ENCODE results near the gene NOTUM. TPM values are rescaled to one million over a fixed set of nuclear protein-coding genes. Genes with fewer than 3 reads are reported as not detected.

NOTUM gene
- total RNA-seq, 1 experiment from 2014 or later = 2.0 TPM

- Histone ChIP-seq H3K36me3 (replicated peaks; ENCODE audit: control insufficient read depth, insufficient read depth, low read length) (peaks cover 7% of the 10 kb centered on the region), H3K27me3 (ENCODE audit: control insufficient read depth, insufficient read depth, low read length) (peaks cover 2% of the 10 kb centered on the region; the same call in 1 of the 2 replicates), H3K4me3 (ENCODE audit: insufficient read depth, low read depth, low read length) (no peak overlapping the region)
- no peak for DNase-seq
Observed at GRCh38 chr17:81913394-81914102, 47.4 kb downstream of the NOTUM start.

DNA sequence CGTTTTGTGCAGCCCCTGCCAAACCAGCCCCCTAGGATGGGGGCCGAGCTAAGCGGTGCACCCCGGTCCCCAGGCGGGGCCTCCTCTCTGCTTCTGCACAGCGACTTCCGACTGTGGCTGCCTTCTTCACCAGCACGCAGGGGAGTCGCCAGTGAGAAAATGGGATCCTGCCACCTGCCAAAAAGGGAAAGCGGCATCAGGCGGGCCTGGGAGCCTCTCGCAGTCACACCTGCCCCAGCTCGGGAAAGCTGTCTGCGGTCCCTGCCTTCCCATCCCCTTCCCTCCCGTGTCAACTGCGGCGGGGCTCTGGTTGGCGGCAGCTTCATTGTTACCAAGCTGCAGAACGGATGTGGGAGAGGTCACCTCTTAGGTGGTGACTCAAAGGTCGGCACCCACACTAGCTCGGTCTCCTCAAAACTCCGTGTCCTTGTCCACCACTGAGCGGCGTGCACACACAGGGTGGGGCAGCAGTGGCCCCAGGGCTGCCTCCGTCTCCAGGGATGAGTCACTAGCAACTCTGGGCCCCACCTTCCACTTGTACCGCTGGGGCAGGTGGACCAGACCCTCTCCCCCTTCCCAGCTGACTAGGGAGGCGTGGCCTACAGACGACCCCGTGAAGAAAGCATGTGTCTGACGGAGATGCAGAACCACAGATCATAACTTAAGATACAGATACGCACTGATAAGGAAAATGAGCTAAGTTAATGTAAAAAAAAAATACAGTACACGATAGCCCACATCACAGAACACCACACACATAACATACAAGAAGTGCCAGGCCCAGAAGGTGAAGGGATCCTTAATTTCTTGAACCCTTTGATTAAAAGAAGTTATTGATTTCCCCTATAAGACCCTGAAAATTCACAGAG is 48.3 kb downstream of the NOTUM start:
- no peak for DNase-seq
- no peak overlapping the region for H3K4me3 ChIP-seq (ENCODE audit: insufficient read depth, low read depth, low read length)
- H3K36me3 ChIP-seq (replicated peaks; ENCODE audit: control insufficient read depth, insufficient read depth, low read length) = peaks cover 10% of the 10 kb centered on the region
- H3K27me3 ChIP-seq (ENCODE audit: control insufficient read depth, insufficient read depth, low read length) = peaks cover 2% of the 10 kb centered on the region; the same call in 1 of the 2 replicates

- no peak for DNase-seq
- peak overlapping the region; percentile 9; the same call in 1 of the 2 replicates for H3K4me3 ChIP-seq (ENCODE audit: insufficient read depth, low read depth, low read length)
- peaks cover 2% of the 10 kb centered on the region; the same call in 1 of the 2 replicates for H3K27me3 ChIP-seq (ENCODE audit: control insufficient read depth, insufficient read depth, low read length)
- H3K36me3 ChIP-seq (replicated peaks; ENCODE audit: control insufficient read depth, insufficient read depth, low read length) = peaks cover 10% of the 10 kb centered on the region
Observed at GRCh38 chr17:81911969-81912368, 49.0 kb downstream of the NOTUM start.

- Histone ChIP-seq H3K36me3 (replicated peaks; ENCODE audit: control insufficient read depth, insufficient read depth, low read length) (peaks cover 10% of the 10 kb centered on the region), H3K4me3 (ENCODE audit: insufficient read depth, low read depth, low read length) (peak within 1 kb of the TSS; percentile 78), H3K27me3 (ENCODE audit: control insufficient read depth, insufficient read depth, low read length) (peaks cover 2% of the 10 kb centered on the region; the same call in 1 of the 2 replicates)
- DNase-seq = peak; percentile 100
Observed at GRCh38 chr17:81911277-81911961, 49.6 kb downstream of the NOTUM start, which contains the start of gene PCYT2. TSS of gene PCYT2 (minus strand) at chr17:81911399. CDS start at chr17:81911355, 44 bp downstream.

DNA sequence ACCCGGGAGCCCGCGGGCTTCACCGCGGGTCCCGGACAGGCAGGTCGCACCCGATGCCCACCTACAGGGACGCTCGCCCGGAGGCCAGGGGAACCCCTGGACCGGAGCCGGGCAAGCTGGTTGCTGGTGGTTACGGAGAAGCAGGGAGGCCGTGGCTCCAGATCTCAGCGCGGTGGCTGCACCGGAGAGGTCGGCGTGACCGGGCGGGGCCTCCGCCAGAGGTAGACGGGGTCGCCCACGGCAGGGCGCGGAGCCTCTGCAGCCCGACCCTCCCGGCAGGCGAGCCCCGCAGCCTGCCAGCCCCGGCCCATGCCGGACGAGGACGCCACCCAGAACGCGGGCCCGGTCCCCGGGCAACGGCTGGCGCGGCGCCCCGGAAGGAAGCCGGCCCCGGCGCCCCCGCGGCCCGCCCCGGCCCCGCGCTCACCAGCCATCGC is 50.1 kb downstream of the NOTUM start:
- Histone ChIP-seq H3K36me3 (replicated peaks; ENCODE audit: control insufficient read depth, insufficient read depth, low read length) (peaks cover 10% of the 10 kb centered on the region), H3K27me3 (ENCODE audit: control insufficient read depth, insufficient read depth, low read length) (peaks cover 2% of the 10 kb centered on the region; the same call in 1 of the 2 replicates), H3K4me3 (ENCODE audit: insufficient read depth, low read depth, low read length) (peak overlapping the region; percentile 78)
- no peak for DNase-seq

- Histone ChIP-seq H3K36me3 (replicated peaks; ENCODE audit: control insufficient read depth, insufficient read depth, low read length) (peaks cover 7% of the 10 kb centered on the region), H3K4me3 (ENCODE audit: insufficient read depth, low read depth, low read length) (peak overlapping the region; percentile 78), H3K27me3 (ENCODE audit: control insufficient read depth, insufficient read depth, low read length) (peaks cover 2% of the 10 kb centered on the region; the same call in 1 of the 2 replicates)
- DNase-seq = no peak
Observed at GRCh38 chr17:81909966-81910839, 50.8 kb downstream of the NOTUM start.

- no peak overlapping the region for H3K4me3 ChIP-seq (ENCODE audit: insufficient read depth, low read depth, low read length)
- H3K36me3 ChIP-seq (replicated peaks; ENCODE audit: control insufficient read depth, insufficient read depth, low read length) = peaks cover 5% of the 10 kb centered on the region
- no peak for DNase-seq
- H3K27me3 ChIP-seq (ENCODE audit: control insufficient read depth, insufficient read depth, low read length) = peaks cover 2% of the 10 kb centered on the region; the same call in 1 of the 2 replicates
Observed at GRCh38 chr17:81909231-81909630, 51.8 kb downstream of the NOTUM start.

GRCh38 chr17:81908793-81909192 is 52.2 kb downstream of the NOTUM start:
- DNase-seq = no peak
- Histone ChIP-seq H3K36me3 (replicated peaks; ENCODE audit: control insufficient read depth, insufficient read depth, low read length) (peaks cover 3% of the 10 kb centered on the region; the same call in 1 of the 2 replicates), H3K27me3 (ENCODE audit: control insufficient read depth, insufficient read depth, low read length) (peaks cover 2% of the 10 kb centered on the region; the same call in 1 of the 2 replicates), H3K4me3 (ENCODE audit: insufficient read depth, low read depth, low read length) (no peak overlapping the region)

- Histone ChIP-seq H3K27me3 (ENCODE audit: control insufficient read depth, insufficient read depth, low read length) (peaks cover 3% of the 10 kb centered on the region), H3K36me3 (replicated peaks; ENCODE audit: control insufficient read depth, insufficient read depth, low read length) (peaks cover 2% of the 10 kb centered on the region; the same call in 1 of the 2 replicates)
Observed at GRCh38 chr17:81907219-81908145, 53.5 kb downstream of the NOTUM start.

GRCh38 chr17:81906476-81907218 is 54.3 kb downstream of the NOTUM start:
- Histone ChIP-seq H3K36me3 (replicated peaks; ENCODE audit: control insufficient read depth, insufficient read depth, low read length) (peaks cover 2% of the 10 kb centered on the region; the same call in 1 of the 2 replicates), H3K4me3 (ENCODE audit: insufficient read depth, low read depth, low read length) (no peak overlapping the region), H3K27me3 (ENCODE audit: control insufficient read depth, insufficient read depth, low read length) (peaks cover 10% of the 10 kb centered on the region)
- peak; percentile 77 for DNase-seq

More at GRCh38 chr17:81907219-81908145, 53.5 kb downstream of the NOTUM start:
- no peak for DNase-seq
- H3K4me3 ChIP-seq (ENCODE audit: insufficient read depth, low read depth, low read length) = no peak overlapping the region

- H3K36me3 ChIP-seq (replicated peaks; ENCODE audit: control insufficient read depth, insufficient read depth, low read length) = peaks cover 2% of the 10 kb centered on the region; the same call in 1 of the 2 replicates
- H3K4me3 ChIP-seq (ENCODE audit: insufficient read depth, low read depth, low read length) = no peak overlapping the region
- DNase-seq = no peak
- peaks cover 16% of the 10 kb centered on the region for H3K27me3 ChIP-seq (ENCODE audit: control insufficient read depth, insufficient read depth, low read length)
Observed at GRCh38 chr17:81905993-81906392, 55.0 kb downstream of the NOTUM start.

DNA sequence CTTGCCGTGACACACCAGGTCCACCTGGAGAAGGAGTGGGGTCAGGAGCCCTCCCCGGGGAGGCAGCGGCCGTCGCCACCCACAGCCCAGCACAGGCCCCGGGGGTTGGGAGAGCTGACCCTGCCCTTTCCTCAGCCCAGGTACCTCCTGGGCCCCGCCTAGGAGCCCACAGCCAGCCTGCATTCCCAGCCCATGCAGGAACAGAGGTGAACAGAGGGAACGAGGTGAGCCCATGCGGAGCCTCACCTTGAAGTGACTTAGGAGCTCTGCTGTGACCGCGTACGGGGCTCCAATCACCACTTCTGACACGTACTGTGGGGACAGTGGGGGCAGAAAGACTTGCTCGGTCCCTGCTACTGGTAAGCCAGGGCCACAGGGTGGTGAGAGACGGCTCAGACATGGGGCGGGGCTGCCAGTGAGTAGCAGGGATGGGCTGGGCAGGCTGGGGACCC is 55.5 kb downstream of the NOTUM start:
- DNase-seq = no peak
- Histone ChIP-seq H3K36me3 (replicated peaks; ENCODE audit: control insufficient read depth, insufficient read depth, low read length) (peaks cover 2% of the 10 kb centered on the region; the same call in 1 of the 2 replicates), H3K4me3 (ENCODE audit: insufficient read depth, low read depth, low read length) (no peak overlapping the region), H3K27me3 (ENCODE audit: control insufficient read depth, insufficient read depth, low read length) (peaks cover 17% of the 10 kb centered on the region)
